Measurements from ENCODE around the gene PRELP.

PRELP gene

DNA sequence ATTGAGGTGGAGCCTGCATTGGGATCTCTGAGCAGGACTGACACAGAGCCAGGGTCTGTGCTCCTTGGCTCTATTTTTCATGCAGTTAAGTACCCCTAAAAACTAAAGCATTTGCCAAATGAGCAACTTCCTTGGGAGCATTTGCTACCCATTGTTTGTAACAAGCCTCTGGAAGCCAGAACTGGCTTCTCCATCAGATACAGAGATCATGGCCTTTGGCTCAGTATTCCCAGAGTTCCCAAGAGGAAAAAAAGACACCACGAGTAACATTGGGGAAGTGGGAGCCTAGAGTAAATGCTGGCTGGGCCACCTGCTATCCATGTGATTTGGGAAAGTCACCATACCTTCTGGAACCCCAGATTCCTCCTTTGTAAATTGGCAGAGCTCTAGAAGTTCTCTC lies 63.1 kb downstream of the PRELP start:
- no peak for ATAC-seq (ENCODE audit: low read depth)
- Histone ChIP-seq H3K36me3 (ENCODE audit: low read depth) (no peaks in the 10 kb centered on the region), H3K27me3 (ENCODE audit: insufficient read depth, poor library complexity, severe bottlenecking) (no peaks in the 10 kb centered on the region), H3K27ac (ENCODE audit: poor library complexity, severe bottlenecking) (no peak overlapping the region), H3K4me3 (ENCODE audit: severe bottlenecking) (no peak overlapping the region), H3K4me1 (ENCODE audit: insufficient read depth, poor library complexity, severe bottlenecking) (peaks cover 33% of the 10 kb centered on the region), H3K9me3 (ENCODE audit: severe bottlenecking) (no peaks in the 10 kb centered on the region)
- TF ChIP-seq, protein P1, sequence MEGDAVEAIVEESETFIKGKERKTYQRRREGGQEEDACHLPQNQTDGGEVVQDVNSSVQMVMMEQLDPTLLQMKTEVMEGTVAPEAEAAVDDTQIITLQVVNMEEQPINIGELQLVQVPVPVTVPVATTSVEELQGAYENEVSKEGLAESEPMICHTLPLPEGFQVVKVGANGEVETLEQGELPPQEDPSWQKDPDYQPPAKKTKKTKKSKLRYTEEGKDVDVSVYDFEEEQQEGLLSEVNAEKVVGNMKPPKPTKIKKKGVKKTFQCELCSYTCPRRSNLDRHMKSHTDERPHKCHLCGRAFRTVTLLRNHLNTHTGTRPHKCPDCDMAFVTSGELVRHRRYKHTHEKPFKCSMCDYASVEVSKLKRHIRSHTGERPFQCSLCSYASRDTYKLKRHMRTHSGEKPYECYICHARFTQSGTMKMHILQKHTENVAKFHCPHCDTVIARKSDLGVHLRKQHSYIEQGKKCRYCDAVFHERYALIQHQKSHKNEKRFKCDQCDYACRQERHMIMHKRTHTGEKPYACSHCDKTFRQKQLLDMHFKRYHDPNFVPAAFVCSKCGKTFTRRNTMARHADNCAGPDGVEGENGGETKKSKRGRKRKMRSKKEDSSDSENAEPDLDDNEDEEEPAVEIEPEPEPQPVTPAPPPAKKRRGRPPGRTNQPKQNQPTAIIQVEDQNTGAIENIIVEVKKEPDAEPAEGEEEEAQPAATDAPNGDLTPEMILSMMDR (IDR thresholded peaks at IDR 0.05; ENCODE audit: poor library complexity, severe bottlenecking), result no peak
- no peak for DNase-seq (ENCODE audit: low spot score)

DNA sequence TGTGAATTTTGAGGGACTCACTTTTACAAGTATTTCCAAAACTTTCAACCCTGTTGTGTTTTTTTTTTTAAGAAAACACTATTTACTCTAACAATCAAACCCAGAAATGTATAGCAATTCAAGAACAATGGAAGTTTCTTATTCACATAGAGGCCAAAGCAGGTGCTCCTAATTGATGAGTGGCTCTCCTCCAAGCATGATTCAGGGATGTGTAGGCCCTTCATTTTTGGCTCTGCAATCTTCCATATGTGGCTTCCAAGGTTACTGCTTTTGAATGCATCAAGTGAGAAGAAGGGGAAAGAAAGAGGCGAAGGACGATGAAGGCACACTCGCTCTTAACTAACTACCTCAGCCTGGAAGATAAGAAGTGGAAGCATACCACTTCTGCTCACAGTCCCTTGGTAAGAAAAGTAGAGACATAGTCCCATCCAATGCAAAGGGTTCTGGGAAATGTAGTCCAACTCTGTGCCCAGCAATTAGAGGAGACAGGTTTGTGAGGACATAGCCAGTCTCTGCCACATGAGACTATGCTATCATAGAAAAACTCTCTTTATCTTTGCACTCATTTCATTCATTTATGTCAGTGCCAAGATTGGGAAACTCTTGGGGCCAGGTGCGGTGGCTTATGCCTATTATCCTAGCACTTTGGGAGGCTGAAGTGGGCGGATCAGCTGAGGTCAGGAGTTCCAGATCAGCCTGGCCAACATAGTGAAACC lies 64.4 kb downstream of the PRELP start:
- Histone ChIP-seq H3K9me3 (ENCODE audit: severe bottlenecking) (no peaks in the 10 kb centered on the region), H3K36me3 (ENCODE audit: low read depth) (no peaks in the 10 kb centered on the region), H3K27me3 (ENCODE audit: insufficient read depth, poor library complexity, severe bottlenecking) (no peaks in the 10 kb centered on the region), H3K27ac (ENCODE audit: poor library complexity, severe bottlenecking) (no peak overlapping the region), H3K4me1 (ENCODE audit: insufficient read depth, poor library complexity, severe bottlenecking) (peaks cover 21% of the 10 kb centered on the region), H3K4me3 (ENCODE audit: severe bottlenecking) (no peak overlapping the region)
- DNase-seq (ENCODE audit: low spot score) (no peak), ATAC-seq (ENCODE audit: low read depth) (no peak)
- TF ChIP-seq, protein P1 (IDR thresholded peaks at IDR 0.05; ENCODE audit: poor library complexity, severe bottlenecking), result no peak

All from RWPE2 (cell line).